Heart left ventricle (tissue), 13 donors: ENCODE results near the gene SALL1.

Experiments used
- CTCF ChIP-seq, 12 donors: fragments of 200-600 bp; sonication (generic) in 4 of 12; IDR thresholded peaks; one replicate each; pipeline versions ENCODE4 v1.5.0 to v1.8.0; 2018 to 2022; ENCODE audit warnings: antibody characterized with exemption in 12 of 12, mild to moderate bottlenecking in 5 of 12
- POLR2A ChIP-seq, 2 donors: fragments of 450-650 bp; IDR thresholded peaks; one replicate each; pipeline ENCODE4 v1.6.1; 2017; ENCODE audit warnings: antibody characterized with exemption in 2 of 2, mild to moderate bottlenecking in 2 of 2, moderate library complexity in 2 of 2
- donor health status: ischemic (EF 13 %, LVEDD 7.1; RV severe dilation, severe dysfunction).
- donor health status: DM: no; HTN: yes; CAD: no.
- donor health status: DM: no; HTN: no; CAD: no.
- donor health status: ischemic (EF 25% LVEDD 6.9; RV normal size, moderate dysfunction).
- donor health status: ischemic (EF 25% LVEDD 5.7; RV mildly dilated, moderate dysfunction).
- donor health status: ischemic (EF 35%, LVEDD 5.7; RV mildly dilated, moderate dysfunction).
- donor health status: nonischemic (EF 11% LVEDD 7.7; RV severe dilation, severe dysfunction).
- donor health status: DM: yes; HTN: yes; CAD: no.
- donor health status: PGD.
- donor health status: ischemic (EF 29% LVEDD 5.4; RV normal size, mild dysfunction).
- donor health status: nonischemic (EF 23%, LVEDD 6.1; RV moderate dilation, normal function).

- TF ChIP-seq CTCF (IDR thresholded peaks at IDR 0.05) (no peak), POLR2A (IDR thresholded peaks at IDR 0.05) (no peak)
Measured at GRCh38 chr16:51163366-51163765, 12.3 kb upstream of the SALL1 start.
